HG02610 (cell line): ENCODE results near the gene RNF128.

Source experiments
- ATAC-seq: cut with Tn5 transposase; IDR thresholded peaks from one replicate; pipeline ENCODE4 v1.9.1; 2021; ENCODE audit warnings: mild to moderate bottlenecking, moderate library complexity; ENCODE audit not compliant: unreplicated experiment

Gene RNF128, protein sequence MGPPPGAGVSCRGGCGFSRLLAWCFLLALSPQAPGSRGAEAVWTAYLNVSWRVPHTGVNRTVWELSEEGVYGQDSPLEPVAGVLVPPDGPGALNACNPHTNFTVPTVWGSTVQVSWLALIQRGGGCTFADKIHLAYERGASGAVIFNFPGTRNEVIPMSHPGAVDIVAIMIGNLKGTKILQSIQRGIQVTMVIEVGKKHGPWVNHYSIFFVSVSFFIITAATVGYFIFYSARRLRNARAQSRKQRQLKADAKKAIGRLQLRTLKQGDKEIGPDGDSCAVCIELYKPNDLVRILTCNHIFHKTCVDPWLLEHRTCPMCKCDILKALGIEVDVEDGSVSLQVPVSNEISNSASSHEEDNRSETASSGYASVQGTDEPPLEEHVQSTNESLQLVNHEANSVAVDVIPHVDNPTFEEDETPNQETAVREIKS

DNA sequence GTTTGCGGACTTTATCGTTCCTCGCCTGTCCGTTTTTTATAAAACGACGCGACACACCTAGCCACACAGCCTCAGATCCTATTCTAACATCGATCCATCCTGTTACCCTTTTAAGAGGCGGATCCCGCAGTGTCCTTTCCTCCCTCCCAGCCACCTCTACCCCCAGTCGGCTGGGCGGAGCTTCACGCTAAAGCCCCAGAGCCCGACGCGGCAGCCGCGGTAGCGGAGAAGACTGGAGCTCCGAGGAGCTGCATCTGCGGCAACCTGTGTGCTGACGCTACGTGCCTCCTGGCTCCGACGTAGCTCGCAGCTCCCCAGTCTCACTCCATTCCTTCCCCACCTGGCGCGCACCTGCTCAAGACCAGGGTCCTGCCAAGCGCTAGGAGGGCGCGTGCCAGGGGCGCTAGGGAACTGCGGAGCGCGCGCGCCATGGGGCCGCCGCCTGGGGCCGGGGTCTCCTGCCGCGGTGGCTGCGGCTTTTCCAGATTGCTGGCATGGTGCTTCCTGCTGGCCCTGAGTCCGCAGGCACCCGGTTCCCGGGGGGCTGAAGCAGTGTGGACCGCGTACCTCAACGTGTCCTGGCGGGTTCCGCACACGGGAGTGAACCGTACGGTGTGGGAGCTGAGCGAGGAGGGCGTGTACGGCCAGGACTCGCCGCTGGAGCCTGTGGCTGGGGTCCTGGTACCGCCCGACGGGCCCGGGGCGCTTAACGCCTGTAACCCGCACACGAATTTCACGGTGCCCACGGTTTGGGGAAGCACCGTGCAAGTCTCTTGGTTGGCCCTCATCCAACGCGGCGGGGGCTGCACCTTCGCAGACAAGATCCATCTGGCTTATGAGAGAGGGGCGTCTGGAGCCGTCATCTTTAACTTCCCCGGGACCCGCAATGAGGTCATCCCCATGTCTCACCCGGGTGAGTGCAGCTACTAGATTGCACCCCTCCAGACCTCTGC is at the start of gene RNF128:
TSS of gene RNF128 (plus strand) at position 217 of the 953 bp plus-strand sequence. CDS start at position 430, 213 bp downstream.
- ATAC-seq, result no peak

GRCh38 chrX:106680716-106681115 is 45.8 kb upstream of the RNF128 start:
- no peak for ATAC-seq

GRCh38 chrX:106684207-106684606 is 42.3 kb upstream of the RNF128 start:
- ATAC-seq, result no peak

- no peak for ATAC-seq
Observed at GRCh38 chrX:106692425-106693065, 34.0 kb upstream of the RNF128 start.

- no peak for ATAC-seq
Observed at GRCh38 chrX:106696502-106696901, 30.0 kb upstream of the RNF128 start.

DNA sequence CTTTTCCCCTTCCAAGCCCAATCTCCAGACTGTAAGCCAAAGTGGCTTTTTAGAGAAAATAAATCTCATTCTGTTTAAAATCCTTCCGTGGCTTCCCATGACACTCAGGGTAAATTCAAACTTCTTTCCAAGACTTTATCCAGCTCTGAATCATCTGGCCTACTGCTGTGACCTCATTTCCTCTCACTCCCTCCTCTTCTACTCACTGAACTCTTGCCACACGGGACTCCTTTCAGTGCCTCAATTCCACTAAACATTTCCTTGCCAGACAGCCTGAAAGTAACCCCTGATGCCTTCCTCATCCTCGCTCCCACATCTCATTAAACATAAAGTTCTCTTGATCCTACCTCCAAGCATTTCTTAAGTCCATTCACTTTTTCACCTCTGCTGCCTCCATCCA is 27.8 kb upstream of the RNF128 start:
- ATAC-seq, result no peak

DNA sequence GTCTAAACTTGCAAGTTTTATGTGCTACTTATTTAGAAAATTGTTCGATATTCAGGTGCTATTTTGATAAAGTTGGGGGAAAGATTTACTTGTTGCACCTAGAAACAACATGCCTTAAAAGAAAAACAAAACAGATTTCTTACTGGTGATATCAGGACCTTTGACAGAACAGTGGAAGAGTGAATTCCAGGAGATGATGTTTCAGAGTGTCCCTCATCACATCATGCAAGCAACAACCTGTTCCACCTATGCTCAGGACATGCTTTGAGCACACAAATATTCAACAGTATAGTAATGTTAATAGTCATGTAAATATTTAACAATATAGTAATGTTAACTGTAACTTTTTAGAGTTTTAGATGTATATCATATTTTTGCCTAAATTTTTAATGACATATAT is 23.9 kb upstream of the RNF128 start:
- ATAC-seq, result no peak

- ATAC-seq, result no peak
Observed at GRCh38 chrX:106706466-106706865, 20.0 kb upstream of the RNF128 start.

- no peak for ATAC-seq
Observed at GRCh38 chrX:106707771-106708454, 18.6 kb upstream of the RNF128 start.

- ATAC-seq, result no peak
Observed at GRCh38 chrX:106710771-106711170, 15.7 kb upstream of the RNF128 start.

DNA sequence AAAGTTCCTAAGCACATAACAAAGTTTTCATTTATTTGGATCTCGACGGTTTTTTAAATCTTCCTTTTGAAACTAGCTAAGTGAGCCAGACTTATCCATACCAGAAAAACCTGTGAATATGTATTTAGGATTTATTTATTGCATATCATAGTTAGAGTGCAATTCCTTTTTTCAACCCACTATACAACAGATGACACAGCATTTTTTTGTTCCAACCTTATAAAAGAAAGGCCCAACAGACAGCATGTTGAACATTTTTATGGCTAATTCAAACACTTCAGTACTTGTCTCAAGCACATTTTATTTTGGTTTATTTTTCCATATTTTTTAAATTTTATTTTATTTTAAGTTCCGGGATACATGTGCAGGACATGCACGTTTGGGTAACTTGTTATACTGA is 15.1 kb upstream of the RNF128 start:
- no peak for ATAC-seq

DNA sequence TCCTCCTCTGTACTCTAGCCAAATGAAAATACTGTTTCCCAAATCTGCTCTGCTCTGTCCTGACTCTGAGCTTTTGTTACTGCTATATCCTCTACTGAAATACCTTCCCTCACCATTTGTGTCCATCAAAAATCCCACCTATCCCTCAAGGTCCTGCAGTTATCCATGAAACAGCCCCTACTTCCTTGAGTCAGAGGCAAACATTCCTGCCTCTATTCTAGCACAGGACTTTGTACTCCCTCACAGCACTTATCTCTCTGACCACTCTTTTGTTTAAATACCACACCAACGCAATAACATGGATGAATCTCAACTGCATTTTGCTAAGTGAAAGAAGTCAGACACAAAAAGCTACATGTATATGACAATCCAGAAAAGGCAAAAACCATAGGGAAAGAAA is 10.5 kb upstream of the RNF128 start:
- ATAC-seq, result no peak

GRCh38 chrX:106716463-106716862 is 10.0 kb upstream of the RNF128 start:
- no peak for ATAC-seq

DNA sequence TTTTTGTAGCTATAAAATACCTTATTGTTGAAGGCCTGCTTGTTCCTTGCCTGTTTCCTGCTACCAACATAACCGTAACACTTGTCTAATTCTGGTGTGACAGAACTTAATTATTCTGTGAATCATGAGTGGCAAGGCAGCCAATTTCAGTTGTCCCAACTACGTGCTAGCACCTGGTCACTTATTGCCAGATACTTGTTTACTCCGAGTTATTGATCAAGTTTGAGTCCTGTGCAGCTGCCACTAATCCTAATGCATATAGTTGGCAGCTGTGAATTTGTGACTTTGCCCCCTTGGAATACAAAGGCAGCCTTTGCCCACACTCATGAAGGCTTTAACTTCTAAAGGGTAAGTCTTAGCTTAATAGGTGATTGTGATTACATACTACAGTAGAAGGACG is 7.8 kb upstream of the RNF128 start:
- ATAC-seq, result no peak

DNA sequence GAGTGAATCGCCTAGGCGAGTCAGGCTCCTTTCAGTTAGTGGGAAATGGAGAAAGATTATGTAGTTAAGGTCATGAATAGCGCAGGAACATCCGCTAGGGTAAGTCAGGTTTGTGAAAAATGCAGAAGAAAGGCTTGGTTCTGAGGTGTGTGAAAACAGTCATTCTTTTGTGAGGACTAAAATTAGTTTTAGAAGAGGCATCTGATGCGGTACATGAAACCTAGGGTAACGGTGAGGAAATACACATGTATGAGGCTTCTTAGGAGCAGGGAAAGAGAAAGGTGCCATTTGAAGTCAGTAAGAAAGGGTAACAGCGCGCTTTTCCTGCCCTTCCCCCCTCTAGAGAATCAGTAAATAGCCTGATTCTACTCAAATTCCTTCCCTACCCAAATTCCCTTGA is 570 bp upstream of the RNF128 start:
- no peak for ATAC-seq

DNA sequence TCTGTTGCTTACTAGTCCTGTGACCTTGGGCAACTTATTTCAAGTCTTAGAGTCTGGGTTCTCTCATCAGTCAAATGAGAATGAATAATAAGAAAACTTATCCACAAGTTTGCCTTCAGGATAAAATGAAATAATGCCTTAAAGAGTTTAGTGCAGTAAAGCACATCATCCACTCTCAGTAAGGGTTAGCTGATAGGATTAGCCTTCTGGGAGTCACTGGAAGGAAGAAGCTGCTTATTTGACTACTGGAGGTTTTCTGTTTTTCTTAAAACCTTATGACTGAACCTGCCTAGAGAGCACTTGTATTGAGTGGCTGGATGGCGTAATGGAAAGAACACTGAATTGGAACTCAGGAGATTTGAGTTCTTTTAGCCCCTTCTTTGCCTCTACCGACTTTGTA is 1.8 kb downstream of the RNF128 start:
- no peak for ATAC-seq

DNA sequence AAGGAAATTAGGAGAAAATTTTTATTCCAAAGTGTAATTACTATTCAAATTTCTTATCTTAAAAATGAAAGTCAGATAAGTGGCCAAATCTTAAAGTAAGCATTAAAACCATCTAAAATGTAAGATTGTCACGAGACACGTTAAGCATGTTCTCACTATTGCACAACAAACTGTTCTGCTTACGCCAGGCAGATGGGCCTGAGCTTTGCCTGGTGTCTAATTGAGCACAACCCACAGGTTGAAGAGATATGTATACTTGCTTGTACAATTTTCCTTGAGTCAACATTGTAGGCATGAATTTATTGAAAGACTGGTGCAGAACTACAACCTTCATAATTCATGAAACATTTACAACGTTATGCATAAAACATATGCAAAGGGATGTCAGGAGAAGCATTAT is 3.9 kb downstream of the RNF128 start:
- no peak for ATAC-seq

- ATAC-seq, result no peak
Observed at GRCh38 chrX:106731590-106731989, 5.1 kb downstream of the RNF128 start.

DNA sequence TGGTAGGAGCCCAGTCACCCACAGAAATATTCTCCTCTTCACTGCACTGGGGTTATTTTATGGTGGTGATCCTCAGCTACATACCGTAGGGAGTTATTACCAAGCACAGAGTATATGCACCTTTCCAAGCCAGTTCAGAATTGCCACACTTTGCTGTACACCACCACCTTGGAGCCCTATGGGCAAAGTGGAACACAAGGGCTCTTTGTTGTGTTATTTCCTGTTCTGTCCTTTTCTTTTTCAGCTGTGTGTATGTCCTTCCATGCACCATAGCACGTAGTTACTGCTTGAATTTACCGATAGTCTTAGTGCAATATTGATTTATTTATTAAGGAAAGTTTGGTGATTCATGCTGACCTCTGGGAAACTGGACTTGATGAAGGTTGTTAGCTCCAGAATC is 8.3 kb downstream of the RNF128 start:
- ATAC-seq, result no peak

DNA sequence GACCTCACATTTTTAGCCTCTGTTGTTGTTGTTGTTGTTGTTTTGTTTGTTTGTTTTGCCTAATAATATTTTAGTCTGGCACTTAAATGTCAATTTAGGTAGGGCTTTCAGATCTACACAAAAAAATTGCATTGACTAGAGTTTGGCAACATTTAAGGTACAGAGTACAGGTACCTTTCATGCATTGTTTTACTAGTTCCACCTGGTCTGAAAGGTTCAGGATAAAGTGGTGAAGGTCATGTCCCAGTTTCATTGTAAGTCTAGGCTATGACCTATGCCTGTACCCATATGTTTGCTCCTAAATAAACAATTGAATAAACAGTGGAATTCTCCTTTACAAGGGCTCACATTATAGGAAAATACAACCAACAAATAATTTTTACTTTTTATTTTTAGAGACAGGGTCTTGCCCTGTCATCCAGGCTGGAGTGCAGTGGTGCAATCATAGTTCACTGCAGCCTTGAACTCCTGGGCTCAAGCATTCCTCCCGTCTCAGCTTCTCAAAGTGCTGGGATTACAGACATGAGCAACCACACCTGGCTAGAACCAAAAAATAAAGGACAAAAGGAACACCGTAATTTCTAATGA is 13.8 kb downstream of the RNF128 start:
- no peak for ATAC-seq
